Measurements from ENCODE around the gene AMIGO1. TPM values are rescaled to one million over a fixed set of nuclear protein-coding genes. Genes with fewer than 3 reads are reported as not detected.

The AMIGO1 gene
- total RNA-seq, 1 donor from 2014 or later, result 8.4 TPM

- Histone ChIP-seq H3K9ac (ENCODE audit: low read depth in 1 of 3, low read length in 3 of 3) (peak within 1 kb of the TSS; percentile 92 to 97 (median 94)), H3K27me3 (ENCODE audit: control insufficient read depth in 3 of 3, insufficient read depth in 3 of 3, low read length in 3 of 3) (peaks cover 0 to 4% (median 0%) of the 10 kb centered on the region in 3 donors), H3K4me1 (ENCODE audit: control insufficient read depth in 3 of 3, insufficient read depth in 3 of 3, low read length in 3 of 3) (peaks cover 33 to 39% (median 35%) of the 10 kb centered on the region in 3 donors), H3K36me3 (ENCODE audit: control insufficient read depth in 3 of 3, insufficient read depth in 3 of 3, low read length in 3 of 3) (peaks cover 0 to 3% (median 0%) of the 10 kb centered on the region in 3 donors), H3K27ac (ENCODE audit: low read depth, low read length) (peak within 1 kb of the TSS; percentile 98), H3K4me3 (ENCODE audit: low read length in 3 of 3) (peak within 1 kb of the TSS; percentile 84 to 87 (median 85)), H3K9me3 (ENCODE audit: control insufficient read depth in 3 of 3, low read length in 3 of 3) (no peaks in the 10 kb centered on the region)
Observed at GRCh38 chr1:109466452-109467300, 42.9 kb downstream of the AMIGO1 start, which contains the start of gene SYPL2. SYPL2 (plus strand) TSS chr1:109466546; CDS start chr1:109466844, 298 bp downstream.

- peaks cover 28 to 33% (median 29%) of the 10 kb centered on the region in 3 donors for H3K4me1 ChIP-seq (ENCODE audit: control insufficient read depth in 3 of 3, insufficient read depth in 3 of 3, low read length in 3 of 3)
- H3K27me3 ChIP-seq (ENCODE audit: control insufficient read depth in 3 of 3, insufficient read depth in 3 of 3, low read length in 3 of 3), result peaks cover 0 to 4% (median 0%) of the 10 kb centered on the region in 3 donors
- no peaks in the 10 kb centered on the region for H3K9me3 ChIP-seq (ENCODE audit: control insufficient read depth in 3 of 3, low read length in 3 of 3)
- peak overlapping the region; percentile 75 to 84 (median 82) for H3K4me3 ChIP-seq (ENCODE audit: low read length in 3 of 3)
- H3K27ac ChIP-seq (ENCODE audit: low read depth, low read length), result peak overlapping the region; percentile 98
- peaks cover 0 to 3% (median 0%) of the 10 kb centered on the region in 3 donors for H3K36me3 ChIP-seq (ENCODE audit: control insufficient read depth in 3 of 3, insufficient read depth in 3 of 3, low read length in 3 of 3)
- H3K9ac ChIP-seq (ENCODE audit: low read depth in 1 of 3, low read length in 3 of 3), result peak overlapping the region; percentile 92 to 97 (median 94)
Observed at GRCh38 chr1:109466125-109466451, 43.4 kb downstream of the AMIGO1 start.

DNA sequence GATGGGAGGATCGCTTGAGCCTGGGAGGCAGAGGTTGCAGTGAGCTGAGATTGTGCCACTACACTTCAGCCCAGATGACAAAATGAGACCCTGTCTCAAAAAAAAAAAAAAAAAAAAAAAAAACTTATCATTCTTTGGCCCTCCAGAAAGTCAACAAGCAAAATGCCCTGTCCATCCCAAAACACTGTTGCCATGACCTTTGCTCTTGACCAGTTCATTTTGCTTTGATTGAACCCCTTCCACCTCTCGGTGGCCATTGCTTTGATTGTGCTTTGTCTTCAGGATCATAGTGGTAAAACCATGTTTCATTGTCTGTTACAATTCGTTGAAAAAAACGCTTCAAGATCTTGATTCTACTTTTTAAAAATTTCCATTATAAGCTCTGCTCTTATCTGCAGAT lies 51.7 kb downstream of the AMIGO1 start:
- Histone ChIP-seq H3K27ac (ENCODE audit: low read depth, low read length) (no peak overlapping the region), H3K36me3 (ENCODE audit: control insufficient read depth in 3 of 3, insufficient read depth in 3 of 3, low read length in 3 of 3) (no peaks in the 10 kb centered on the region), H3K9me3 (ENCODE audit: control insufficient read depth in 3 of 3, low read length in 3 of 3) (peaks cover 0 to 1% (median 0%) of the 10 kb centered on the region in 3 donors)

GRCh38 chr1:109454497-109455133 lies 54.9 kb downstream of the AMIGO1 start:
- Histone ChIP-seq H3K9ac (ENCODE audit: low read depth in 1 of 3, low read length in 3 of 3) (no peak overlapping the region), H3K4me1 (ENCODE audit: control insufficient read depth in 3 of 3, insufficient read depth in 3 of 3, low read length in 3 of 3) (no peaks in the 10 kb centered on the region), H3K27me3 (ENCODE audit: control insufficient read depth in 3 of 3, insufficient read depth in 3 of 3, low read length in 3 of 3) (no peaks in the 10 kb centered on the region), H3K36me3 (ENCODE audit: control insufficient read depth in 3 of 3, insufficient read depth in 3 of 3, low read length in 3 of 3) (no peaks in the 10 kb centered on the region), H3K9me3 (ENCODE audit: control insufficient read depth in 3 of 3, low read length in 3 of 3) (peaks cover 0 to 1% (median 0%) of the 10 kb centered on the region in 3 donors), H3K27ac (ENCODE audit: low read depth, low read length) (no peak overlapping the region), H3K4me3 (ENCODE audit: low read length in 3 of 3) (no peak overlapping the region)

More for the DNA sequence above, 51.7 kb downstream of the AMIGO1 start:
- Histone ChIP-seq H3K4me3 (ENCODE audit: low read length in 3 of 3) (no peak overlapping the region), H3K4me1 (ENCODE audit: control insufficient read depth in 3 of 3, insufficient read depth in 3 of 3, low read length in 3 of 3) (no peaks in the 10 kb centered on the region), H3K9ac (ENCODE audit: low read depth in 1 of 3, low read length in 3 of 3) (no peak overlapping the region), H3K27me3 (ENCODE audit: control insufficient read depth in 3 of 3, insufficient read depth in 3 of 3, low read length in 3 of 3) (no peaks in the 10 kb centered on the region)

Other genes with a start within 250 kb of the AMIGO1 start
- gene PSRC1, start 226.6 kb downstream of the AMIGO1 start, total RNA-seq, result 1.6 TPM
- gene MYBPHL, start 202.7 kb downstream of the AMIGO1 start, total RNA-seq, result under 0.01 TPM
- gene SORT1, start 111.8 kb downstream of the AMIGO1 start, total RNA-seq, result 22.4 TPM
- gene PSMA5, start 83.3 kb downstream of the AMIGO1 start, total RNA-seq, result 28.2 TPM
- 38.6 TPM for gene SYPL2, start 43.2 kb downstream of the AMIGO1 start, total RNA-seq
- gene ATXN7L2, start 25.8 kb downstream of the AMIGO1 start, total RNA-seq, result 3.1 TPM
- 4.2 TPM for gene CYB561D1, start 15.6 kb downstream of the AMIGO1 start, total RNA-seq
- 0.52 TPM for gene GPR61, start 30.1 kb upstream of the AMIGO1 start, total RNA-seq
- 8.4 TPM for gene GNAI3, start 38.9 kb upstream of the AMIGO1 start, total RNA-seq
- gene GNAT2, start 109.9 kb upstream of the AMIGO1 start, total RNA-seq, result not detected
- 34.4 TPM for gene AMPD2, start 110.1 kb upstream of the AMIGO1 start, total RNA-seq
- 10.4 TPM for gene GSTM4, start 146.4 kb upstream of the AMIGO1 start, total RNA-seq
- gene GSTM2, start 158.3 kb upstream of the AMIGO1 start, total RNA-seq, result 32.9 TPM
- gene GSTM1, start 178.1 kb upstream of the AMIGO1 start, total RNA-seq, result 16.7 TPM
- 11.5 TPM for gene GSTM5, start 202.5 kb upstream of the AMIGO1 start, total RNA-seq
- 24.5 TPM for gene GSTM3, start 231.3 kb upstream of the AMIGO1 start, total RNA-seq